CD4-positive, alpha-beta T cell treated with Interleukin-12 subunit alpha and Interleukin-12 subunit beta, for 1 hour (primary cell): ENCODE data around the gene IP6K3.

ENCODE experiments used
- DNase-seq: peaks from one replicate; pipeline ENCODE4 v3.0.0-alpha.2; 2020

The IP6K3 gene

DNA sequence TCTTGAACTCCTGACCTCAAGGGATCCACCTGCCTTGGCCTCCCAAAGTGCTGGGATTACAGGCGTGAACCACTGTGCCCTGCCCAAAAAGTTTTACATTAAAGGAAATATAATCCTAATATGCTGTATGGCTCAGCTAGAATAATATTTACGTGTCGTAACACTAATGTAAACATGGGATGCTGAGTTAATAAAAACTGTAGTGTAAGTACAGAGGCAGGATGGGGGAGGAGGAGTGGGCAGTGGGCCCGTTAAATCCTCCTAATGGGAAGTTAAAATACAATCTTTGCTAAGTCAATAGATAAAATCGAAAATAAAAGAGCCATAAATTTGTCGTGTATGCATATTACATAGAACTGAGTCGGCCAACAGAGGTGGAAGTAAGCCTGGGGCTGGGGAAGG lies 12.1 kb upstream of the IP6K3 start:
- no peak for DNase-seq

DNA sequence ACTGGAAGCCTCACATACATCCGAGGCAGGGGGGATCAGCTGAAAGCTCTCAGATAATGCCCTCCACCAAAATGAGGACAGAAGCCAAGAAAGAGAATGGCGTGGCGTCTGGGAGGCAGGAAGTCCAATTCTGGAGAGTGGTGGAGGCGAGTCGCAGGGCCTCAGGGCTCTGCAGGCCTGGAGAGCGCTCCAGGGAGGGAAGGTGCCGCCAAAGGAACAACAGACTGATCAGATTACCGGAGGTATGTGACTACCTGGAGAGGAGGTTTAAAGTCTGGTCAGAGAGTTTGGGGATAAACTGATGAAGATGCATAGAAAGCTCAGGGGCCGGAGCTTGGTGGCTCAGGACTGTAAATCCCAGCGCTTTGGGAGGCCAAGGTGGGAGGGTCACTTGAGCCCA lies 11.2 kb upstream of the IP6K3 start:
- no peak for DNase-seq

DNA sequence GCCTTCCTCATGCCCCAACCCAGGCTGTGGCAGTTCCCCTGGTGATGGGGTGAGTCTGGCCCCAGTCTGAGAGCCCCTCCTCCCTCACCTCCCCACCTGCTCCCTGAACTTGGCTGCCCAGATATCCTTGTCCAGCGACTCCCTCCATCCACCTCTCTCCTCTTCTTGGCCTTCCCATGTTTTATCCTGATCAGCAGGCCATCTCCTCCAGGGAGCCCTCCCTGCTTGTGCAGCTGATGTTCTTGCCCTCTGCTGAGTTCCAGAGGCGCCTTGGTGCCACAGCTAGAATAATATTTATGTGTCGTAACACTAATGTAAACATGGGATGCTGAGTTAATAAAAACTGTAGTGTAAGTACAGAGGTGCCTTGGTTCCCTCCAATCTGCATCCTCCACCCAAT lies 10.4 kb upstream of the IP6K3 start:
- DNase-seq = no peak

DNA sequence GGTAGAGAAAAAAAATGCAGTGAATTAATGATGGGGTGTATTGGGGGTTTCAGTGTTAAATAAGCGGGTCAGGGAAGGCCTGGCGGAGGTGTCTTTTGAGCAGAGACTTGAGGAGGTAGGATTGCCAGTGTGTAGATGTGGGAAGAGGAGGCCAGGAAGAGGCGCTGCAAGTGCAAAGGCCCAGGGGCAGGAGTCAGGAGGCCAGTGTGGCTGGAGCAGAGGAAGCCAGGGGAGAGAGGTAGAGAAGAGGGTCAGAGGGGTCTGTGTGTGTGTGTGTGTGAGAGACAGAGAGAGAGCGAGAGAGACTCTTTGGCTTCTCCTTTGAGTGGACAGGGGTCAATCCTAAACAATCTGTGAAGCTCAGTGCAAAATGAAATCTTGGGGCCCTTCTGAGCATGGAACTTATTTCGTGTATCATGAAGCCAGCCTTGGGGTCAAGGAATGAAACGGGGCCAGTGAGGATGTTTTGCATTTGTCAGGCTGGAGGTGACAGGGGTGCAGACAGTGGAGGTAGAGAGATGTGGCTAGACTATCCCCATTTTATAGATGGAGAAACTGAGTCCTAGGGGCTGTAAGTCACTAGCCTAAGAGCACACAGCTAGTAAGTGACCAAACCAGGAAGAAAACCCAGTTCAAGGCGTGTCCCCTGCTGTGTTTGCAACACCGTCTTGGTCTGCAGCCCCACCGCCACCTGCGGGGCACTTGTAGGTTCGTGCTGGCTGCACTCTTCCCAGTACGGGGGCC lies 9.7 kb upstream of the IP6K3 start:
- no peak for DNase-seq

DNA sequence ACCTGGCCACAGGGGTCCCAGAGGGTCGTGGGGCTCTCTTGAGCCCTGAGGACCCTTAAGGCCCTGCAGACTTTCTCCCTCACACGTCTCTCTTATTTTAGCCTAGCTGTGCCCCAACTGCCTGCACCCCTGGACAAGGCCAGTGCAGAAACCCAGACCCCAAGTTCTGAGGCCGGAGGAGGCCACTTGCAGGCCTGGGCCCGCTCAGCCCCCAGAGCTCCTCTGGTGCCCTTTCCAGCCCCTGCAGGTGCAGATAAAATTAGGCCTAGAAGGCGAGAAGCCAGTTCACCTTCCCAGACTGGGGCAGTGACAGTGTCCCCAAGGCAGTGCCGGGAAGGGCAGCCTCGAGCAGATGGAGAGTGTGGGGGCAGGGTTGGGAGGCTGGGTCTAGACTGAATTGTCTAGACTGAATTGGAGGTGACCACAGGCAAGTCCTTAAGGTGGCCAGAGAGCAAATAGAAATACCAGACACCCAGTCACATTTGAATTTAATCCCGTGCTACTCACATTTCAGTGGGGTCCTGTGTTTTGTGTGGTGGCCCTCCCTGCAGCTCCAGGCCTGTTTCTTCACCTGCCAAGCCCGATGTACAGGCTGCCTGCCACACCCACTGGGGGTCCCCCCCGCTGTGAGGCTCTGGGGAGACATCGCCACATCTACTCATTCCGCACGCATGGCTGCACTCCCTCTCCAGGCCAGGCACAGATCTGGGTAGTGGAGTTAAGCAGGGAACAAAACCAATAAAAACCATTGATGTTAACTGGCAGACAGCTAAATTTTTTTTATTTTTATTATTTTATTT lies 8.6 kb upstream of the IP6K3 start:
- DNase-seq = no peak

DNA sequence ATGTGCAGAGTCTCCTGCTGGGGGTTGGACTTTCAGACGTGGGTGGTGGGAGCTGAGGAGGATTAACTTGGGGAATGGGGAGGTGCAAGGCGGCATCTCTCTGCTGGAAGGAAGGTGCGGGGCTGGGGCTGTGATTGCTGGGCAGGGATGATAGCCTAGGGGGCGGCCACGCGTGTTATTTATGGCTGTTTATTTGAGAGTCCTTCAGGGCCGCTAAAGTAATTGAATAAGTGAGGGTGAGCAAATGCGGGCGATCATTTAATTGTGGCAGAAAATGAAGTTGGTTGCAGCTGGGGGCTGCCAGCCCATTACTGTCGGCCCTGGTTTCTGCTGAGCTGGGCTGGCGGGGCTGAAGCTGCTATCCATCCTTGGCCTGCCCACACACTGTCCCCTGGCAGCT lies 7.5 kb upstream of the IP6K3 start:
- no peak for DNase-seq

GRCh38 chr6:33752646-33753015 lies 5.9 kb upstream of the IP6K3 start:
- DNase-seq = no peak

DNA sequence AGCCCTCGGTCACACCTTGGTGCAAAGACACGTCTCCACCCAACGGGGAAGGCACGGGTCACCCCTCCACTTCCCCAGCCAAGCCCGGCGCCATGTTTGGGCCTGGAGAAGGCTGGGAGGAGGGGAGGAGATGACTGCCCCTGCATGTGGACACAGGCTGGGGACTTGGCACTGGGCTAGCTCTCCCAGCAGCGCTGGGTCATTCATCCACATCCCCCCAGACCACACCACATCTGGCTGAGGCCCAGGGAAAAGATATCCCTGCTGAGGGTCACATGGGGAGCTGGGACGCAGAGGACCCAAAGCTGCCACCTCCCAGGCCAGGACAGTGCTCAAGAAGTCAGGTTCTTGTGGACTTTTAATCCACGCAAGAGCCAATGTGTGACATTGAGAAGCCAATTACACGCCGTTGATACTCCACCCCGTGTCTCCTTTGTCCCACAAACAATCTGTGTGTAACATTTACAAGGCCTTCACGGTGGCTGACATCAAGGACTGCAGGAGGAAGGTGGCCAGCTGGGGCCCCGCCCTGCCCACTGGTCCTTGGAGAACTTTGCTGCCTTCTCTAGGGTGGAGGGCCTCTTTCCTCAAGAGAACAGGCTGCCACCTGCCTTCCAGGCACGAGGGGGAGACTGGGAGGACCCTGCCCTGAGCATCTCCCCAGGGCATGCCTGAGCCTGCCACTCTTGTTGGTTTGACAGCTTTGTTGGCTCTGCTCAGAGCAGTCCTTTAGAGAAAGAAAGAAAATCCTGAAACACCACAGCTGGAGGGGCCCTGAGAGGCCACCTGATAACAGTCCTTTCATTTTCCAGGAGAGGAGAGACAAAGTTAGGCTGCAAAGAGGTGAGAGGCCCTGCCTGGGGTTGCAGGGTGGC lies 5.3 kb upstream of the IP6K3 start:
- no peak for DNase-seq

DNA sequence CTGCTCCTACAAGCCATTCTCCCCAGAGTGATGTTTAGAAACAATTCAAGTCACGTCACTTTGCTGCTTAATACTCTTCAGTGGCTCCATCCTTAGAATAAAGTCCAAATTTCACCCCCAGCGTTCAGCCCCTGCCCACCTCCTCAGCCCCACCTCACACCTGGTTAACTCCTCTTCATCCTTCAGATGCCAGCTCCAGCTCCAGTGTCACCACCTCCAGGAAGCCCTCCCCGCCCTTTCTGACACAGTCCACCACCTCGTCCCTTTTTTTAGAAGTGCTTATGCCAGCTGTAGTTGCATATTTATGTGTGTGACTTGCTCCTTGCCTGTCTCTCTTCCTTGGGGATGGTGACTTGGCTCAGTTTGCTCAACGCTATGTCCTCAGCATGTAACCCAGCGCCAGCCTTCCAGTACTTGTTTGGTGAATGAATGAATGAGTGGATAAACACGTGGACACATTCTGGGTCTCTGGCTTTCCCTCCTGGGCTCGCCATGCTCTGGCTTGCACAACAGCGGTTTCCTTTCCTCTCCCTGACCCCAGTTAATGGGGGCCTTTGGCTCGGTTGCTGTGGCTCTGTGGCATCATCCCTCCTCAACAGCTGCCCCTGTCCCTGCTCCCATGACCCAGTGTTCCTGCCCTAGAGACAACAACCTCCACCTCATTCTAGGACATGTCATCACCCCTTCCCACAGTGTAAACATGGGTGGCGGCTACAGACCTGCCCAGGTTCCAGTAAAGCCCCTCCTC lies 3.7 kb upstream of the IP6K3 start:
- DNase-seq = no peak

DNA sequence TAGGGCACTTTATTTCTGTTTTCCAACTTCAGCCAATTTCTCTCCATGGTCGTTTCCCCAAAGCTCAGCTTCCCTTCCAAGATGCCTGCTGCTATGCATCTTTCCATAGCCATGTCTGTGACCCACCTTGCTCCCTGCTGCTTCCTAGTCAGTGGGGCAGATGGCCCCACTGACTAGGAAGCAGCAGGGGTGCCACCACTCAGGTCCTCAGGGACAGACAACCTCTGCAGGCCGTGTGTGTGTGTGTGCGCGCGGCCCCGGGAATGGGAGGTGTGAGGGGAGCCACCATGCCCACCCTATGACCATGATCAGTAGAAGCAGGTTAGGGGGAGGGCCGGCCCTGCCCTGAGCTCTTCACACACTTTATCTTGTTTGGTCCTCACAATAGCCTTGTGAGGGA lies 2.7 kb upstream of the IP6K3 start:
- no peak for DNase-seq

- DNase-seq = no peak
Measured at GRCh38 chr6:33748841-33749240, 2.1 kb upstream of the IP6K3 start.

DNA sequence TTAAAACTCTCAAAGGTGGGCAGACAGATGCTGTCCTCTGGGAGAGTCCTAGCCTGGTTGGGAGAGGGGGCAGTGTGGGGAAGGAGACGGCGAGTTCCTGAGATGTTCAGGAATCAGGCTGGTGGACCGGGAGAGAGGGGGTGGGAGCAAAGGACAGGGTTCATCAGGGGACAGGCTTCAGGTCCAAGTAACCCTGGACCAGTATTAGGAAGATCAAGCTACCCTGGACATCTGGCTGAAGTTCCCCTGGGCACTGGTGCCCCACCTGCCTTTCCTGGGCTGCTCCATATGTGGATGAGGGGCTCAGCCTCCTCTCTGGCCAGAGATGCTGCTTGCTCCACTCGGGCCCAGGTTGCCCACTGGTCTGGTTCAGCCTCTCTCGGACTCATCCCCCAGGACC lies 1.1 kb upstream of the IP6K3 start:
- DNase-seq = no peak

- DNase-seq = no peak
Measured at GRCh38 chr6:33746036-33746600, 587 bp downstream of the IP6K3 start.

GRCh38 chr6:33745548-33745947 lies 1.2 kb downstream of the IP6K3 start:
- no peak for DNase-seq

DNA sequence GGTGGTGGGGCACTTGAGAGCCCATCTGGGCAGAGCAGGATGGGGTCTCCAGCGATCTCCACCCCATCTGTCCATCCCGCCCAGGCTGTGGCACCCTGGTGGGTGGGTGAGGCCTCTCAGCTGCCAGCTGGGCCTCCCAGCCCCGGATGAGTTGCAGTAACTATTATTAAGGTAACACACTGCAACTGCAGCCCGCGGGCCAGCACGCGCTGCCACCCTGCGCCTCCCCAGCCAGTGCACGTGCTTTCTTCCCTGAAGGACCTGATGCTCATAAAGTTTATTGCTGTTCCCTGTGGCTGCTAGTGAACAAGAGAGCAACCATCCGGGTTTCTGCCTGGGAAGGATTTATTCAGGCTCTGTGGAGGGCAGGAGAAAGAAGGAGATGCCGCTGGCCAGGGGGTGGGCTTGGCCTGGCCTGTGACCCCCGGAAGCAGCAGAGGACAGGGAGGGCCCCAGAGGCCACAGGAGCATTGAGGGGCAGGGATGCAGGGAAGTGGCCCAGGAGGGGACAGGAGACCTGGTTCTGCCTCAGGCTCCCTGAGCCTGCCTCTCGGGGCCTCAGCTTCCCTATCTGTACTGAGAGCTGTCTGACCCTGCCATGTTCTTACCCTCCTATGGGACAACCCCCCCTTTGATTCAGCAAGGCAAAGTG lies 1.7 kb downstream of the IP6K3 start:
- no peak for DNase-seq

GRCh38 chr6:33744001-33744848 lies 2.5 kb downstream of the IP6K3 start:
- DNase-seq = peak; percentile 76

GRCh38 chr6:33742837-33743236 lies 3.9 kb downstream of the IP6K3 start:
- DNase-seq = no peak

- DNase-seq = no peak
Measured at GRCh38 chr6:33742092-33742491, 4.6 kb downstream of the IP6K3 start.

DNA sequence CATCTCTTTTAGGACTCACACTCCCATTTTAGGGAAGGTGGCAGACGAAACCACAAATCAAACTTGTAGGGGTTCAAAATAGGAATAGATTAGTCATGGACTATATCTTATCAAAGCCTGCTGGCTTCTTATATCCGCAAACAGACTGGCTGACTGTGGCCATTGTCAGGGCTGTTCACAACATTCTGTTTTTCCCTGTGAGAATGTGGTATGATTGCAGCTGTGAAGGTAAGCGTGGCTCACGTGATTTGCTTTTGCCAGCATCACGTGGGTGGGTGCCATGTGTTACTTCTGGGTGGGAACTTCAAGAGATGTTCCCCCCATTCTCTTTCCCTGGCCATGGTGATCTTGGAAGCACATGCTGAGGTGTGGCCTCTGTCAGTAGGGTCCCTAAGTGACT lies 5.9 kb downstream of the IP6K3 start:
- no peak for DNase-seq

DNA sequence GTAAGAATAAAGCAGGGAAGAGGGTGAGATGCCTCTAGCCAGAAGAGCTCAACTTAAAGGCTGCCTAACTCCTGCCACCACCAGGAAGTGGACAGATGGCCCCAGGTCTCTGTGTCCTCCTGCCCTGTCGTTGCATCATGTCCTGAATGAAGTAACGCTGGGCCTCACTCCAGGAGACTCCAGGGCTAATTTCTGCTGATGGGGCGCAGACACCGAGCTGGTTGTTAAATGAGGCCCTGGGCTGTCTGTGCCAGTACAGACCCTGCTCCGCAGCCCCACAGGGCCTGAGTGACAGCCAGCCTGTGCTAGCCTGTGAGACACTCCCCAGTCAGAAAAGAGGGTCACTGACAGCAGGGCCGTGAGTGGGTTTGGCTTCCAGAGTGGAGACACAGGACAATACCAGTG lies 6.5 kb downstream of the IP6K3 start:
- no peak for DNase-seq

GRCh38 chr6:33739571-33739970 lies 7.1 kb downstream of the IP6K3 start:
- no peak for DNase-seq
